Loucy (cell line): ENCODE measurements around the gene CDK3.

Experiments used
- CTCF ChIP-seq: fragments of 200-600 bp; sonication (generic); conservative IDR thresholded peaks from 2 replicates; pipeline ENCODE4 v1.5.1; 2014; ENCODE audit warnings: mild to moderate bottlenecking, antibody characterized with exemption, low read length
- EZH2phosphoT487 ChIP-seq: fragments of 200-600 bp; IDR thresholded peaks from 2 replicates; pipeline ENCODE4 v1.6.1; 2018; ENCODE audit warnings: antibody characterized with exemption, mild to moderate bottlenecking, moderate library complexity, borderline replicate concordance

GRCh38 chr17:75981019-75981615 is 19.5 kb upstream of the CDK3 start:
- TF ChIP-seq CTCF (no peak), EZH2phosphoT487 (no peak)
